Mesenchymal stem cell (in vitro differentiated cells and primary cell): ENCODE data around the gene CTNND1.
A peak's percentile ranks its signal among the peaks of the same experiment; 100 is the strongest.

Experiments
- DNase-seq: peaks from one replicate; pipeline ENCODE4 v3.0.0-alpha.2; 2013
- H2AFZ ChIP-seq: one replicate; pipeline ENCODE4 v1.6.1; 2013; ENCODE audit warnings: low read depth, mild to moderate bottlenecking, control low read depth, inconsistent platforms, low read length, moderate library complexity
- H2AK5ac ChIP-seq: 2 replicates; pipeline ENCODE4 v1.6.1; 2013; ENCODE audit warnings: low read length, moderate library complexity, mild to moderate bottlenecking, inconsistent platforms; ENCODE audit not compliant: severe bottlenecking
- H2BK120ac ChIP-seq: one replicate; pipeline ENCODE4 v1.6.1; 2013; ENCODE audit warnings: low read depth, mild to moderate bottlenecking, inconsistent platforms, low read length, moderate library complexity
- H2BK12ac ChIP-seq, 2 experiments: one replicate each; pipeline ENCODE4 v1.6.1; 2013; ENCODE audit warnings: inconsistent platforms in 2 of 2, low read length in 2 of 2, mild to moderate bottlenecking in 2 of 2, moderate library complexity in 2 of 2, control low read depth in 1 of 2
- H2BK15ac ChIP-seq: one replicate; pipeline ENCODE4 v1.6.1; 2013; ENCODE audit warnings: mild to moderate bottlenecking, low read depth, inconsistent platforms; ENCODE audit not compliant: poor library complexity, severe bottlenecking
- H2BK5ac ChIP-seq: 2 replicates; pipeline ENCODE4 v1.6.1; 2013; ENCODE audit warnings: low read depth, mild to moderate bottlenecking, low read length, control low read depth, inconsistent platforms; ENCODE audit not compliant: poor library complexity, severe bottlenecking
- H3K14ac ChIP-seq, 2 experiments: one replicate each; pipeline ENCODE4 v1.6.1; 2013; ENCODE audit warnings: inconsistent platforms in 2 of 2, low read length in 2 of 2, control low read depth in 1 of 2, mild to moderate bottlenecking in 1 of 2, moderate library complexity in 1 of 2
- H3K18ac ChIP-seq, 2 experiments: one replicate each; pipeline ENCODE4 v1.6.1; 2013; ENCODE audit warnings: inconsistent platforms in 2 of 2, low read length in 2 of 2, control low read depth in 1 of 2, low read depth in 1 of 2, mild to moderate bottlenecking in 1 of 2
- H3K23ac ChIP-seq, 2 experiments: one replicate each; pipeline ENCODE4 v1.6.1; 2013; ENCODE audit warnings: inconsistent platforms in 2 of 2, low read length in 2 of 2, mild to moderate bottlenecking in 2 of 2, moderate library complexity in 2 of 2, control low read depth in 1 of 2
- H3K27ac ChIP-seq: 2 replicates; pipeline ENCODE4 v1.5.1; 2013; ENCODE audit warnings: mild to moderate bottlenecking, moderate library complexity, low read length, control low read depth, inconsistent platforms; ENCODE audit not compliant: poor library complexity, severe bottlenecking
- H3K27me3 ChIP-seq, 2 experiments: 2 replicates each; pipeline versions ENCODE4 v1.6.1 to v1.7.0; 2013; ENCODE audit warnings: low read length in 2 of 2, mild to moderate bottlenecking in 2 of 2, moderate library complexity in 2 of 2, control low read depth in 1 of 2, inconsistent platforms in 1 of 2; ENCODE audit not compliant: control insufficient read depth in 1 of 2, insufficient read depth in 1 of 2
- H3K36me3 ChIP-seq, 2 experiments: 2 replicates each; pipeline versions ENCODE4 v1.6.1 to v1.7.0; 2013; ENCODE audit warnings: low read length in 2 of 2, control low read depth in 1 of 2, inconsistent platforms in 1 of 2, low read depth in 1 of 2, mild to moderate bottlenecking in 1 of 2; ENCODE audit not compliant: insufficient read depth in 2 of 2, control insufficient read depth in 1 of 2
- H3K4ac ChIP-seq, 2 experiments: one replicate each; pipeline ENCODE4 v1.6.1; 2013; ENCODE audit warnings: inconsistent platforms in 2 of 2, low read length in 2 of 2, mild to moderate bottlenecking in 2 of 2, moderate library complexity in 2 of 2, control low read depth in 1 of 2, low read depth in 1 of 2
- H3K4me1 ChIP-seq: 2 replicates; pipeline ENCODE4 v1.6.1; 2013; ENCODE audit warnings: low read depth, low read length, control low read depth; ENCODE audit not compliant: control insufficient read depth, insufficient read depth
- H3K4me2 ChIP-seq: 2 replicates; pipeline ENCODE4 v1.6.1; 2013; ENCODE audit warnings: low read length, mild to moderate bottlenecking, inconsistent platforms; ENCODE audit not compliant: poor library complexity, severe bottlenecking
- H3K4me3 ChIP-seq, 2 experiments: 2 replicates each; pipeline versions ENCODE4 v1.5.1 to v1.7.0; 2013; ENCODE audit warnings: low read length in 2 of 2, mild to moderate bottlenecking in 2 of 2, control low read depth in 1 of 2, low read depth in 1 of 2; ENCODE audit not compliant: insufficient read depth in 1 of 2
- H3K79me1 ChIP-seq: replicated peaks from 2 replicates; pipeline ENCODE4 v1.6.1; 2013; ENCODE audit warnings: mild to moderate bottlenecking, control low read depth, low read length, inconsistent platforms; ENCODE audit not compliant: poor library complexity, severe bottlenecking
- H3K9ac ChIP-seq: 2 replicates; pipeline ENCODE4 v1.7.0; 2013; ENCODE audit warnings: mild to moderate bottlenecking, low read length, moderate library complexity
- H3K9me3 ChIP-seq: 2 replicates; pipeline ENCODE4 v1.7.0; 2013; ENCODE audit warnings: mild to moderate bottlenecking, low read length; ENCODE audit not compliant: control insufficient read depth
- H4K8ac ChIP-seq: one replicate; pipeline ENCODE4 v1.6.1; 2013; ENCODE audit warnings: inconsistent platforms, mild to moderate bottlenecking, low read length, moderate library complexity
- H4K91ac ChIP-seq: one replicate; pipeline ENCODE4 v1.6.1; 2013; ENCODE audit warnings: mild to moderate bottlenecking, low read length, inconsistent platforms
- WGBS: methylation state at CpG from one replicate; pipeline ENCODE4 v1.1.7; 2013; ENCODE audit warnings: mixed read lengths; 5-methylcytosine and 5-hydroxymethylcytosine counted together

CTNND1 gene

DNA sequence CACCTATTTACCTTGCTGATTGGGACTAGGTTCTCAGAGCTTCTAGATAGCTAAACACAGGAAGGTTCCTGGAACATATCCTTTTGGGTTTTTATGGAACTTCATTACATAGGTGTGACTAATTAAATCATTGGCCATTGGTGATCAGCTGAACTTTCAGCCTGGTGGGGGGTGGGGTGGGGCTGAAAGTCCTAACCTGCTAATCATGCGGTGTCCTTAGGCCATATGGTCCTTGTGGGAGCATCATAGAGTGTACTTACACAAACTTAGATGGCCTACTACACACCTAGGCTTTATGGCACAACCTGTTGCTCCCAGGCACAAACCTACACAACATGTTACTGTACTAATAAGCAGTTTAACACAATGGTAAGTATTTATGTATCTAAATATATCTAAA is 28.9 kb upstream of the CTNND1 start:
- no CpG with 5 or more reads among the region's 1 CpG for WGBS
- H3K4me2 ChIP-seq: no peak overlapping the region
- no peaks in the 10 kb centered on the region for H3K27me3 ChIP-seq
- H2BK12ac ChIP-seq: no peak overlapping the region
- no peak overlapping the region for H3K4me3 ChIP-seq
- DNase-seq: no peak
- H3K4me1 ChIP-seq: no peaks in the 10 kb centered on the region
- no peak overlapping the region for H3K27ac ChIP-seq
- H3K4ac ChIP-seq: no peak overlapping the region
- H3K36me3 ChIP-seq: peaks cover 0 to 9% of the 10 kb centered on the region in 2 experiments
- no peak overlapping the region for H2BK5ac ChIP-seq
- H2AK5ac ChIP-seq: no peak overlapping the region
- H3K14ac ChIP-seq: no peak overlapping the region
- H3K18ac ChIP-seq: no peak overlapping the region
- H2BK120ac ChIP-seq: no peak overlapping the region
- H3K23ac ChIP-seq: no peak overlapping the region
- H4K8ac ChIP-seq: no peak overlapping the region
- H2AFZ ChIP-seq: no peak overlapping the region
- no peak overlapping the region for H4K91ac ChIP-seq
- H2BK15ac ChIP-seq: no peak overlapping the region
- no peaks in the 10 kb centered on the region for H3K9me3 ChIP-seq
- peaks cover 21% of the 10 kb centered on the region for H3K79me1 ChIP-seq
- H3K9ac ChIP-seq: no peak overlapping the region

DNA sequence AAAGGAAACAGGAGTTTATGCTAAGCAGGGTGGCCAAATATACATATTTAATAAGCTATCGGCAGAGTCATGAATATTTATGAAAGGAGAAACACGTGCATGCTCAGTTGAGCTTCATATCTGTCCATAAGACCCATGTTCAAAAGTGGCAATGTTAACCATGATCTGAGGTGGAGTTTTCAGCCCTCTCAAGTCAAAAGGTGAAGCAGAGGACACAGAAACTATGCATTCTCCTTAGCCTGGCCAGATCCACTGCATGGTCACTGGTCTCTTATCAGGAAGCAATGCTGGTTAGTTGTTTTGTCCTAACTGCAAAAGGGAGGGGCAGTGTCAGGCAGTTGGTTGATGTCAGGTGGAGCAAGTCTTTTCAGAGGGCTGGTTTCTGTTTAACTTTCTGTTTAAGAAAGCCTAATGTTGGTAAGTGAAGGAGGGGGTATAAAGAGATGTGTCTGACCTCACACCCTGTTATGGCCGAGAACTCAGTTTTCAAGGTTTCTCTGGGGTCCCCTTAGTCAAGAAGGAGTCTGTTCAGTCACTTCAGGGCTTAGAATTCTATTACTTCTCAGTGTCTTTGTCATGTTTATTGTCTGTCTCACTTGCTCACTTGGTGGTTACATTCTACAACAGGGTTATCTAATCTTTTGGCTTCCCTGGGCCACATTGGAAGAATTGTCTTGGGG is 25.8 kb upstream of the CTNND1 start:
- Histone ChIP-seq H3K36me3 (peaks cover 10 to 36% of the 10 kb centered on the region in 2 experiments), H3K27ac (no peak overlapping the region), H3K4me2 (no peak overlapping the region), H4K8ac (no peak overlapping the region), H2AFZ (no peak overlapping the region), H3K14ac (no peak overlapping the region), H2BK120ac (no peak overlapping the region), H3K4ac (no peak overlapping the region), H3K4me1 (no peaks in the 10 kb centered on the region), H2BK5ac (no peak overlapping the region), H3K79me1 (peaks cover 22% of the 10 kb centered on the region), H3K27me3 (no peaks in the 10 kb centered on the region), H2BK15ac (no peak overlapping the region), H3K9ac (no peak overlapping the region), H3K23ac (no peak overlapping the region), H3K18ac (no peak overlapping the region), H2BK12ac (no peak overlapping the region), H2AK5ac (no peak overlapping the region), H4K91ac (no peak overlapping the region), H3K4me3 (no peak overlapping the region), H3K9me3 (no peaks in the 10 kb centered on the region)
- WGBS: 85% methylated on average over 3 of the region's 3 CpGs
- no peak for DNase-seq

DNA sequence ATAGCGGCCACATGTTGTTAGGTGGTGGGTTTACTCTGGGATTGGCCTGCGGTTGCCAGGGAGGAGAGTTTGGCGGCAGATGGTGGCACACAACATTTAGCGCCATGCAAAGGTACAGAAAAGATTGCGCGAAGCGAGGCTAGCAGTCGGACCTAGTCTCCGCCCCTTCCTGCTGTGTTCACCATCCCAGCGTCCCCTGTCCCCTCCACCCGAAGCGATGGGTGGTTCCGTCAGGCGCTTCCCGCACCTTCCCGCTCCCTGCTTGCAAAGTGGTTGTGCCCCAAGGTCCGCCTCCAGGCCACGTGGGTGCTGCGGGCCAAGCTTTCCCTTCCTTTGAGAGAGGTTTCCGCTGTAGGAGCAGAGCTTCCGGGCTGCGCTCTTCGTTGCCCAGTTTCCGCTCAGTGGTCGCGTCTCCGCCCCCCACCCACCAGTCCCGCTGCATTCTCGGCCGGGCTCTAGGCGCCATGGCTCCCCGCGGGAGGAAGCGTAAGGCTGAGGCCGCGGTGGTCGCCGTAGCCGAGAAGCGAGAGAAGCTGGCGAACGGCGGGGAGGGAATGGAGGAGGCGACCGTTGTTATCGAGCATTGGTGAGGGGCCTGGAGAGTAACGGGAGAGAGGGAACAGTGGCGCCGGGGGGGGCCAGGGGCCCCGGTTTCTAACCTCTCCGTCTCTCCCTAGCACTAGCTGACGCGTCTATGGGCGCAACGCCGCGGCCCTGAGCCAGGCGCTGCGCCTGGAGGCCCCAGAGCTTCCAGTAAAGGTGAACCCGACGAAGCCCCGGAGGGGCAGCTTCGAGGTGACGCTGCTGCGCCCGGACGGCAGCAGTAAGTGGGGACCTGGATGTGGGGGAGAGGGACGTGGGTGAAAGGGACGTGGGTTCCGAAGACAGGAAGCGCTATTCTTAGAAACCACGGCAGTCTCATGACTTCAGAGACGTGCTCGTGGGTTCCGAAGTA is 20.2 kb upstream of the CTNND1 start, which contains the start of gene SELENOH:
Gene SELENOH, plus strand, starts transcription at position 360 of the 955 bp plus-strand sequence. Its CDS starts 105 bp downstream, at position 465.
- no peaks in the 10 kb centered on the region for H3K9me3 ChIP-seq
- peak within 1 kb of the TSS; percentile 99 for H3K9ac ChIP-seq
- H3K4ac ChIP-seq: peak within 1 kb of the TSS; percentile 76 to 95
- H2BK120ac ChIP-seq: peak within 1 kb of the TSS; percentile 45
- peak within 1 kb of the TSS; percentile 5 for H2AK5ac ChIP-seq
- H3K4me1 ChIP-seq: no peaks in the 10 kb centered on the region
- H3K27me3 ChIP-seq: no peaks in the 10 kb centered on the region
- H3K36me3 ChIP-seq: peaks cover 36 to 71% of the 10 kb centered on the region in 2 experiments
- peak within 1 kb of the TSS; percentile 84 for H2AFZ ChIP-seq
- peak within 1 kb of the TSS; percentile 88 for H4K91ac ChIP-seq
- H3K23ac ChIP-seq: peak within 1 kb of the TSS in 1 of 2 experiments; percentile 61
- peaks cover 33% of the 10 kb centered on the region for H3K79me1 ChIP-seq
- under 1% methylated on average over 68 of the region's 75 CpGs for WGBS
- H3K18ac ChIP-seq: peak within 1 kb of the TSS; percentile 89 to 90
- peak within 1 kb of the TSS; percentile 92 for H4K8ac ChIP-seq
- H3K4me3 ChIP-seq: peak within 1 kb of the TSS; percentile 95 to 99
- peak within 1 kb of the TSS; percentile 87 for H3K27ac ChIP-seq
- H2BK12ac ChIP-seq: peak within 1 kb of the TSS in 1 of 2 experiments; percentile 32
- peak within 1 kb of the TSS; percentile 85 for H3K4me2 ChIP-seq
- H2BK5ac ChIP-seq: peak within 1 kb of the TSS; percentile 53
- DNase-seq: peak; percentile 97
- peak within 1 kb of the TSS in 1 of 2 experiments; percentile 89 for H3K14ac ChIP-seq
- H2BK15ac ChIP-seq: peak within 1 kb of the TSS; percentile 58

DNA sequence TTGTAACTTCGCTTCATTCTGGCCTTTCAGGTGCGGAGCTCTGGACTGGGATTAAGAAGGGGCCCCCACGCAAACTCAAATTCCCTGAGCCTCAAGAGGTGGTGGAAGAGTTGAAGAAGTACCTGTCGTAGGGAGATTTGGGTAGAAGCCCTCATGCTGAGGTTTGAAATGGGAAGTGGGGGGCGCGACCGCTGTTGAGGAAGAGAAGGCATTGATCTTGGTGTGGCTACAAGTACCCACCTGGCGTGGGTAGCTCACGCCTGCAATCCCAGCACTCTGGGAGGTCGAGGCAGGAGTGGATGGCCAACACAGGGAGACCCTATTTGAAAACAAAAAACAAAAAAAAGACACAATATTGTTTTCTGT is 19.5 kb upstream of the CTNND1 start:
- no peak for DNase-seq
- Histone ChIP-seq H4K8ac (no peak overlapping the region), H2BK15ac (no peak overlapping the region), H3K4ac (peak overlapping the region; percentile 76 to 95), H3K36me3 (peaks cover 36 to 78% of the 10 kb centered on the region in 2 experiments), H3K4me3 (peak overlapping the region; percentile 95 to 99), H2BK12ac (peak overlapping the region in 1 of 2 experiments; percentile 7), H3K4me2 (peak overlapping the region; percentile 81), H3K4me1 (no peaks in the 10 kb centered on the region), H2BK120ac (no peak overlapping the region), H2BK5ac (no peak overlapping the region), H3K79me1 (peaks cover 35% of the 10 kb centered on the region), H2AK5ac (no peak overlapping the region), H3K27me3 (no peaks in the 10 kb centered on the region), H3K14ac (peak overlapping the region in 1 of 2 experiments; percentile 57), H3K18ac (peak overlapping the region; percentile 52 to 90), H3K9me3 (no peaks in the 10 kb centered on the region), H4K91ac (no peak overlapping the region), H3K9ac (peak overlapping the region; percentile 99), H3K23ac (no peak overlapping the region), H2AFZ (no peak overlapping the region), H3K27ac (peak overlapping the region; percentile 87)
- 4% methylated on average over 9 of the region's 10 CpGs for WGBS
